Suprapubic skin (tissue), 4 donors: Measurements from ENCODE around the gene TNFAIP3. TPM values are rescaled to one million over a fixed set of nuclear protein-coding genes. Genes with fewer than 3 reads are reported as not detected.
A peak's percentile ranks its signal among the peaks of the same experiment; 100 is the strongest.
"Not testable (repeated sequence)": the region's sequence is repeated elsewhere in the genome, so short reads cannot be mapped to it uniquely, and the experiment has no call there.

Source experiments
- DNase-seq, 2 donors: peaks; one replicate each; pipeline ENCODE4 v3.0.0-alpha.2; 2019; ENCODE audit warnings: low spot score in 2 of 2
- H3K27ac ChIP-seq: fragments of 200-600 bp; sonication (generic); one replicate; pipeline ENCODE4 v1.5.1; 2019
- H3K27me3 ChIP-seq: fragments of 200-600 bp; sonication (generic); one replicate; pipeline ENCODE4 v1.5.1; 2019
- H3K36me3 ChIP-seq: fragments of 200-600 bp; sonication (generic); one replicate; pipeline ENCODE4 v1.5.1; 2019
- H3K4me1 ChIP-seq: fragments of 200-600 bp; sonication (generic); one replicate; pipeline ENCODE4 v1.5.1; 2019
- H3K4me3 ChIP-seq: fragments of 200-600 bp; sonication (generic); one replicate; pipeline ENCODE4 v1.5.1; 2019; ENCODE audit warnings: mild to moderate bottlenecking
- H3K9me3 ChIP-seq: fragments of 200-600 bp; sonication (generic); one replicate; pipeline ENCODE4 v1.5.1; 2019
- CTCF ChIP-seq, 2 donors: fragments of 200-600 bp in 1 of 2; fragments of 450-650 bp in 1 of 2; sonication (generic) in 1 of 2; IDR thresholded peaks; one replicate each; pipeline ENCODE4 v1.5.1; 2016 to 2019; ENCODE audit warnings: antibody characterized with exemption in 2 of 2, mild to moderate bottlenecking in 1 of 2, moderate library complexity in 1 of 2
- EP300 ChIP-seq: sonication (generic); formaldehyde crosslinking; IDR thresholded peaks from one replicate; pipeline ENCODE4 v1.6.1; 2017; ENCODE audit warnings: antibody characterized with exemption
- POLR2A ChIP-seq, 2 donors: fragments of 450-650 bp; IDR thresholded peaks; one replicate each; pipeline ENCODE4 v1.6.1; 2017; ENCODE audit warnings: antibody characterized with exemption in 2 of 2, mild to moderate bottlenecking in 2 of 2, moderate library complexity in 2 of 2
- POLR2AphosphoS5 ChIP-seq, 3 donors: sonication (generic); formaldehyde crosslinking; IDR thresholded peaks; one replicate each; pipeline ENCODE4 v1.6.1; 2017; ENCODE audit warnings: antibody characterized with exemption in 3 of 3
- WGBS: methylation state at CpG from one replicate; pipeline ENCODE4 v1.1.5; 2018; 5-methylcytosine and 5-hydroxymethylcytosine counted together
- total RNA-seq, 4 donors: library from RNA; depleted of rRNA; stranded (reverse); fragments of >200 nt; gene quantifications; one replicate each; pipeline ENCODE4 v1.1.0, GENCODE V29; 2016

The TNFAIP3 gene
- total RNA-seq, 4 donors from 2014 or later = 64.1 to 146 (median 111) TPM

GRCh38 chr6:137827977-137828810, 38.9 kb upstream of the TNFAIP3 start:
- 59% methylated on average over 4 of the region's 4 CpGs for WGBS
- Histone ChIP-seq H3K4me3 (no peak overlapping the region), H3K36me3 (no peaks in the 10 kb centered on the region), H3K27ac (peak overlapping the region; percentile 65), H3K27me3 (no peaks in the 10 kb centered on the region), H3K4me1 (peaks cover 50% of the 10 kb centered on the region), H3K9me3 (no peaks in the 10 kb centered on the region)
- no peak for DNase-seq
- TF ChIP-seq POLR2A (IDR thresholded peaks at IDR 0.05) = no peak
- no peak for TF ChIP-seq EP300
- TF ChIP-seq POLR2AphosphoS5 (IDR thresholded peaks at IDR 0.05) = no peak
- TF ChIP-seq CTCF (IDR thresholded peaks at IDR 0.05) = no peak

- H3K4me3 ChIP-seq = no peak overlapping the region
- TF ChIP-seq POLR2AphosphoS5 (IDR thresholded peaks at IDR 0.05) (peak in 1 of 3 donors; percentile 16), EP300 (no peak)
- peak overlapping the region; percentile 65 for H3K27ac ChIP-seq
Observed at GRCh38 chr6:137829641-137830083, 37.4 kb upstream of the TNFAIP3 start.

GRCh38 chr6:137830511-137830911, 36.5 kb upstream of the TNFAIP3 start:
- no peaks in the 10 kb centered on the region for H3K36me3 ChIP-seq
- no peaks in the 10 kb centered on the region for H3K9me3 ChIP-seq
- no peak for DNase-seq
- H3K27me3 ChIP-seq = no peaks in the 10 kb centered on the region
- TF ChIP-seq POLR2A (IDR thresholded peaks at IDR 0.05) = no peak
- TF ChIP-seq EP300 = no peak
- TF ChIP-seq POLR2AphosphoS5 (IDR thresholded peaks at IDR 0.05) = no peak
- H3K4me3 ChIP-seq = no peak overlapping the region
- peak overlapping the region; percentile 65 for H3K27ac ChIP-seq
- peaks cover 27% of the 10 kb centered on the region for H3K4me1 ChIP-seq

More at GRCh38 chr6:137829641-137830083, 37.4 kb upstream of the TNFAIP3 start:
- H3K9me3 ChIP-seq = no peaks in the 10 kb centered on the region
- H3K36me3 ChIP-seq = no peaks in the 10 kb centered on the region
- DNase-seq = no peak
- WGBS = 58% methylated on average over 4 of the region's 4 CpGs
- no peaks in the 10 kb centered on the region for H3K27me3 ChIP-seq
- H3K4me1 ChIP-seq = peaks cover 36% of the 10 kb centered on the region

DNA sequence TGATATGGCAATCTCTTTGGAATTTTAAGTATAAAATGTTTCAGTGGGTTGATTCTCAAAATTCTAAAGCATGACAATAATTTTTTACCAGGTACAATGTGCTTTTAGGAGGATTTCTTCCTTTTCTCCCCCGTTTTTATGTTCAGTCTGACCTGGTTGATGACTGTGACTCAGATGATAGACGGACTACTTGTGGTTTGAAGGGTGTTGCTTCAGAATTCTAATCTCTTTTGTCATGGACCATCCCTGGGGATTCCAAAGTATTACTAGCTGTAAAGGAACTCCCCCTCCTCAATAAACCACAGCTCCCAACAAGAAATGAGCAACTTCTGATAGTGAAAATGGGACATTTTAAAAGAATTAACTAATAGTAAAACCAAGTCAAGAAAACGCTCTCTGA, 34.9 kb upstream of the TNFAIP3 start:
- H3K27me3 ChIP-seq = no peaks in the 10 kb centered on the region
- WGBS = 73% methylated on average over 3 of the region's 3 CpGs
- TF ChIP-seq CTCF (IDR thresholded peaks at IDR 0.05) = no peak
- no peak for TF ChIP-seq EP300
- TF ChIP-seq POLR2A (IDR thresholded peaks at IDR 0.05) = no peak
- TF ChIP-seq POLR2AphosphoS5 (IDR thresholded peaks at IDR 0.05) = no peak
- no peak overlapping the region for H3K27ac ChIP-seq
- no peak overlapping the region for H3K4me3 ChIP-seq
- no peaks in the 10 kb centered on the region for H3K36me3 ChIP-seq
- no peak for DNase-seq
- no peaks in the 10 kb centered on the region for H3K9me3 ChIP-seq
- peaks cover 24% of the 10 kb centered on the region for H3K4me1 ChIP-seq

GRCh38 chr6:137834508-137834907, 32.6 kb upstream of the TNFAIP3 start:
- peaks cover 5% of the 10 kb centered on the region for H3K4me1 ChIP-seq
- H3K27me3 ChIP-seq = no peaks in the 10 kb centered on the region
- H3K9me3 ChIP-seq = no peaks in the 10 kb centered on the region
- no peak overlapping the region for H3K27ac ChIP-seq
- TF ChIP-seq EP300 = no peak
- TF ChIP-seq POLR2A (IDR thresholded peaks at IDR 0.05) = no peak
- no peak for TF ChIP-seq POLR2AphosphoS5 (IDR thresholded peaks at IDR 0.05)
- no peak for TF ChIP-seq CTCF (IDR thresholded peaks at IDR 0.05)
- 94% methylated on average over 3 of the region's 3 CpGs for WGBS
- H3K4me3 ChIP-seq = no peak overlapping the region
- no peak for DNase-seq
- no peaks in the 10 kb centered on the region for H3K36me3 ChIP-seq

DNA sequence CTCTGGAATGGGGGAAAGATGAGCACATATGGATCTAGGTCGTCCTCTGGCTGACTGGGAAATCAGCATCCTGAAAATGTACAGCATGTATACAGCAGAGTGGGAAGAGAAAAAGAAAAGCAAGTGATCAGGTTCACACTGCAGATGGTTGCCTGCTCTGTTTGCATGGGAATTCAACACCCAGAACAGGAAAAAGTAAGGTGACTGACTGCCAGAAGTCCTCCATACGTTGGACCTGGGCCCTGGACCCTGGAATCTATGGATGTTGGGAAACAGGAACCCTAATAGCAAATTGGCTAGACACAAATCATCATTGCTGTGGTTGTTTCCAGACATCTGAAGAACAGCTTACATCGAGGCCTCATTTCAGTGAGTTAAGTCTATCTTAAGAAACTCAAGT, 30.3 kb upstream of the TNFAIP3 start:
- Histone ChIP-seq H3K27me3 (no peaks in the 10 kb centered on the region), H3K27ac (no peak overlapping the region), H3K36me3 (no peaks in the 10 kb centered on the region), H3K4me1 (no peaks in the 10 kb centered on the region), H3K9me3 (no peaks in the 10 kb centered on the region), H3K4me3 (no peak overlapping the region)
- no peak for TF ChIP-seq EP300
- no peak for TF ChIP-seq POLR2A (IDR thresholded peaks at IDR 0.05)
- DNase-seq = no peak
- 65% methylated on average over 3 of the region's 3 CpGs for whole genome bisulfite sequencing

DNA sequence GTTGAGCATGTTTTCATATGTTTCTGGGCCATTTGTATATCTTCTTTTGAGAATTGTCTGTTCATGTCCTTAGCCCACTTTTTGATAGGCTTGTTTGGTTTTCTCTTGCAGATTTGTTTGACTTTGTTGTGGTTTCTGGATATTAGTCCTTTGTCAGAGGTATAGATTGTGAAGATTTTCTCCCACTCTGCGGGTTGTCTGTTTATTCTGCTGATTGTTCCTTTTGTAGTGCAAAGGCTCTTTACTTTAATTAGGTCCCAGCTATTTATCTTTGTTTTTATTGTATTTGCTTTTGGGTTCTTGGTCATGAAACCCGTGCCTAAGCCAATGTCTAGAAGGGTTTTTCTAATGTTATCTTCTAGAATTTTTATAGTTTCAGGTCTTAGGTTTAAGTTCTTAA, 29.0 kb upstream of the TNFAIP3 start:
- H3K9me3 ChIP-seq, H3K27ac ChIP-seq, H3K36me3 ChIP-seq, H3K27me3 ChIP-seq, DNase-seq, H3K4me3 ChIP-seq, H3K4me1 ChIP-seq: not testable (repeated sequence)
- 86% methylated on average over 2 of the region's 2 CpGs for WGBS

DNA sequence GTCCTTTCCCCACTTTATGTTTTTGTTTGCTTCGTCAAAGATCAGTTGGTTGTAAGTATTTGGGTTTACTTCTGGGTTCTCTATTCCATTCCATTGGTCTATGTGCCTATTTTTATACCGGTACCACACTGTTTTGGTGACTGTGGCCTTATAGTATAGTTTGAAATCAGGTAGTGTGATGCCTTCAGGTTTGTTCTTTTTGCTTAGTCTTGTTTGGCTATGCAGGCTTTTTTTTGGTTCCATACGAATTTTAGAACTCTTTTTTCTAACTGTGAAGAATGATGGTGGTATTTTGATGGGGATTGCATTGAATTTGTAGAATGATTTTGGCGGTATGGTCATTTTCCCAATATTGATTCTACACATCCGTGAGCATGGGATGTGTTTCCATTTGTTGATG, 28.5 kb upstream of the TNFAIP3 start:
- 93% methylated on average over 5 of the region's 5 CpGs for WGBS
- not testable (repeated sequence) for H3K27ac ChIP-seq, H3K4me1 ChIP-seq, DNase-seq, H3K9me3 ChIP-seq, H3K36me3 ChIP-seq, H3K4me3 ChIP-seq, H3K27me3 ChIP-seq
